Activated T-cell treated with anti-CD3 and anti-CD28 coated beads, Interleukin-2, amount 50 U/mL, for 4 hours (primary cell): Measurements from ENCODE around the gene PRTFDC1. TPM values are rescaled to one million over a fixed set of nuclear protein-coding genes. Genes with fewer than 3 reads are reported as not detected.
A peak's percentile ranks its signal among the peaks of the same experiment; 100 is the strongest.

Experiments
- ATAC-seq, 2 donors: fragments of 200-7000 bp; cut with Tn5 transposase; one replicate each; pipeline ENCODE4 v1.10.0; 2021
- DNase-seq: peaks from one replicate; pipeline ENCODE4 v3.0.0-alpha.2; 2020
- H3K27me3 Mint-ChIP-seq: one replicate; pipeline ENCODE4 v1.8.0; 2021; ENCODE audit warnings: low read depth, mixed read lengths
- H3K36me3 Mint-ChIP-seq: one replicate; pipeline ENCODE4 v1.8.0; 2022; ENCODE audit warnings: mixed read lengths; ENCODE audit not compliant: insufficient read depth
- H3K4me1 Mint-ChIP-seq: one replicate; pipeline ENCODE4 v1.8.0; 2021; ENCODE audit warnings: low read depth, mixed read lengths
- H3K4me3 Mint-ChIP-seq: one replicate; pipeline ENCODE4 v1.8.0; 2021; ENCODE audit warnings: mild to moderate bottlenecking, moderate library complexity, mixed read lengths
- H3K9me3 Mint-ChIP-seq: one replicate; pipeline ENCODE4 v1.8.0; 2021; ENCODE audit warnings: mixed read lengths
- total RNA-seq, 3 donors: library from RNA; stranded (reverse); gene quantifications; one replicate each; pipeline ENCODE4 v1.2.1, GENCODE V29; 2021

PRTFDC1 gene
- total RNA-seq, 3 donors from 2014 or later, result 0.16 to 0.47 (median 0.46) TPM

DNA sequence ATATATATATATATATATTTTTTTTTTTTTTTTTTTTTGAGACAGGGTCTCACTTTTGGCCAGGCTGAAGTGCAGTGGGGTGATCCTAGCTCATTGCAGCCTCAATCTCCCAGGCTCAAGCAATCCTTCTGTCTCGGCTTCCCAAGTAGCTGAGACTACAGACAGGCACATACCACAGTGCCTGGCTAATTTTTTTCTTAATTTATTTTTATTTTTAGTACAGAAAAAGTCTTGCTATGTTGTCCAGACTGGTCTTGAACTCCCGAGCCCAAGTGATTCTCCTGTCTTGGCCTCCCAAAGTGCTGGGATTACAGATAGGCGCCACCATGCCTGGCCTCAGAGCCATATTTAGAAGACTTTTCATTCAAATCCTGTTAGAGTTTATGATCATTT lies 79.6 kb downstream of the PRTFDC1 start:
- Mint-ChIP-seq H3K36me3 (no peaks in the 10 kb centered on the region), H3K4me1 (peaks cover 11% of the 10 kb centered on the region)
- no peak for DNase-seq

DNA sequence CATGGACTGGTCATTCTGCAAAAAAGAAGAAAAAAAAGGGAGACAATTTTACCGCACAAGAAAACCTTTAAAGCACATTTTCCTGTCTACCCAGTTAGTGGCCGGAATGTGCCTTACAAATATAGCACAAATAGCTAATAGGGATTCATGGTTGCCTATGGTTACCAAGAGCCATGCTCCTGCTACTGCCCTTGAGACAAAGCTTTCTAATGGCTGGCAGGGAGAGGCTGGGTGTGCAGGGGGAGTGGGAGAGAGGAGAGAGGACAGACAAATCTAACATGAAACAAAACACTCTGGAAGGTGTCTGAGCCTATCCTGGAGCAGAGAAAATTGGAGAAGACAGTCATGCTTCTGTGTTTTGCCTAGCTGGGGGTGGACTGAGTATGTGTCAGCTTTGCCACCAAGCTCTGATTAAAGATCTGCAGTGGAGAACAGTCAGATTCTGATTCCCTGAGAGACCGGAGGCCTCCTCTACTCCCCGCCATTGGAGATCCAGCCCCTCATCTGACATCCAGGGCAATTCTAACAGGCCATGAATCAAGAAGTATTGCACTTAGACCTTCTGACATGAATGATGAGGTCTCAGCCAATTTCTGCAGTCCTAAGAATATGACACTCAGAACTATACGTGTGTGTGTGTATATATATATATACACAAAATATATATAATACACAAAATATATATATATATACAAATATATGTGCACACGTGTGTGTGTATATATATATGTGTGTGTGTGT lies 80.2 kb downstream of the PRTFDC1 start:
- Mint-ChIP-seq H3K4me1 (peaks cover 14% of the 10 kb centered on the region), H3K27me3 (no peaks in the 10 kb centered on the region), H3K9me3 (peaks cover 9% of the 10 kb centered on the region), H3K36me3 (no peaks in the 10 kb centered on the region), H3K4me3 (no peak overlapping the region)
- DNase-seq (no peak), ATAC-seq (no peak)

More for the DNA sequence above, 79.6 kb downstream of the PRTFDC1 start:
- no peaks in the 10 kb centered on the region for H3K27me3 Mint-ChIP-seq
- ATAC-seq, result no peak
- H3K4me3 Mint-ChIP-seq, result no peak overlapping the region
- H3K9me3 Mint-ChIP-seq, result peaks cover 9% of the 10 kb centered on the region

DNA sequence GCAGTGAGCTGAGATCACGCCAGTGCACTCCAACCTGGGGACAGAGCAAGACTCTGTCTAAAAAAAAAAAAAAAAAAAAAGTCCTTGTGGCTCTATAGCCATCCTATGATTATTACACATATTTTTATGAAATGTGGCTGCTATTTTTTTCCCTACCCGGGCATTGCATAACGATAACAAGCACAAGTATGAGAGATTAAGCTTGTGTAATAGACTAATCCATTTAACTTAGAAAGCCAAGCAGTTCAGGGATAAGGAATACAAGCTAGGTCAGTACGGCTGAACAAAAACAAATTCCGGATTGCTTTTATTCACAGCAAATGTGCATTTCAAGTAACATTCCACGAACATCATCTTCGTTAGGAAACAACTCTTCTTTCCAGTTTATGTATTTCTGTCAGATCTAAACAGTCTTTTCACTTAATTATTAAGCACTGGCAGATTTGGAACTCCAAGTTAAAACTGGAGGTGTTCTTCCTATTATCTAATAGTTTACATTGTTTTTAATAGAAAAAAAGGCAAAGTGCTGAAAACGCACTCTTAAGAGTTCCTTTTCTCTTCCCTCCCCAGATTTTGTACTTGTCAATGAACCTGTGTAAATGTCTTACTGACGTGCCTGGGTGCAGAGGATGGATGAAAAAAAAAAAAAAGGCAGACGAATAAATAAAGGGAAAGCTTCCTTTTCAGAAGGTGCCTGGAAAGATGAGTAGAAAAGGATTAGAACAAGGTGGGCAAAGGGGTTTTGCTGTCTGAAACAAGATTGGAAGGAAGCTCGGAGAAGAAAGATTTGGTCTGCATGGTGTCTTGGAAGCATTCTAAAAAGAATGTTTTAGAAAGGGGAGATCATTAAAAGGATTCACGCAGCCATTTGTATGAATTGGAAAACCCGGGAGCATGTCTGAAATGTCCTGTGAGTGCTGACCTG lies 81.1 kb downstream of the PRTFDC1 start:
- H3K4me3 Mint-ChIP-seq, result no peak overlapping the region
- DNase-seq, result no peak
- H3K4me1 Mint-ChIP-seq, result peaks cover 20% of the 10 kb centered on the region
- no peaks in the 10 kb centered on the region for H3K36me3 Mint-ChIP-seq
- H3K27me3 Mint-ChIP-seq, result peaks cover 3% of the 10 kb centered on the region
- no peak for ATAC-seq
- H3K9me3 Mint-ChIP-seq, result peaks cover 9% of the 10 kb centered on the region

DNA sequence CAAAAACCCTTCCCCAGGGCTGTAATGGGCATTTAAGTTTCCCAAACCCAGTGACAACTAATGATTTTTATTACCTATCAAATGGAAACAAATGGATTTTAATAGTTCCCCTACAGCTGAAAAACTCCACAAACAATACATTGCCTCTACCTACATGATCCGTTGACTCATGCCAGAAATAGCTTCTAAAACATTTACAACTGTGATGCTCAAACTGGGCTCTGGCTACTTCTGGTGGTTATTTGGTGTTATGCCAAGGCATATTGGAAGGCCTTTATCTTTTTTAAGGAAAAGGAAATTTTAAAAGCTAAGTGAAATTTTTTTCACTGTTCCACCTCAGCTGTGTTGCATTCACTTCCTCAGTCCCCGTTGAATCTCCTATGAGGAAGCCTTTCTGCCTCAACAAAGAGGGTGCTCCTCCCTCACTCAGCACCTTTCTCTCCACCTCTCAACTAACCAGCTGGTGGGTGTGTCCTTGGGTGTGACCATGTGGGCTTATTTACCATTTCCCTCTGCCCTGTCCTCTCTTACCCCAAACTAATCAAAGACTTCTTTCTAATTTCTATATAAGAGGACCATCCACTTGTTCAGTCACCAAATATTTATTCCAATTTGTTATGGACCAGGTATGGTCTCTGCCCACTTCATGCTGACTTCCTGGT lies 82.9 kb downstream of the PRTFDC1 start:
- peaks cover 31% of the 10 kb centered on the region for H3K4me1 Mint-ChIP-seq
- no peaks in the 10 kb centered on the region for H3K9me3 Mint-ChIP-seq
- peaks cover 3% of the 10 kb centered on the region for H3K27me3 Mint-ChIP-seq
- H3K36me3 Mint-ChIP-seq, result no peaks in the 10 kb centered on the region
- H3K4me3 Mint-ChIP-seq, result no peak overlapping the region
- ATAC-seq (no peak), DNase-seq (no peak)

DNA sequence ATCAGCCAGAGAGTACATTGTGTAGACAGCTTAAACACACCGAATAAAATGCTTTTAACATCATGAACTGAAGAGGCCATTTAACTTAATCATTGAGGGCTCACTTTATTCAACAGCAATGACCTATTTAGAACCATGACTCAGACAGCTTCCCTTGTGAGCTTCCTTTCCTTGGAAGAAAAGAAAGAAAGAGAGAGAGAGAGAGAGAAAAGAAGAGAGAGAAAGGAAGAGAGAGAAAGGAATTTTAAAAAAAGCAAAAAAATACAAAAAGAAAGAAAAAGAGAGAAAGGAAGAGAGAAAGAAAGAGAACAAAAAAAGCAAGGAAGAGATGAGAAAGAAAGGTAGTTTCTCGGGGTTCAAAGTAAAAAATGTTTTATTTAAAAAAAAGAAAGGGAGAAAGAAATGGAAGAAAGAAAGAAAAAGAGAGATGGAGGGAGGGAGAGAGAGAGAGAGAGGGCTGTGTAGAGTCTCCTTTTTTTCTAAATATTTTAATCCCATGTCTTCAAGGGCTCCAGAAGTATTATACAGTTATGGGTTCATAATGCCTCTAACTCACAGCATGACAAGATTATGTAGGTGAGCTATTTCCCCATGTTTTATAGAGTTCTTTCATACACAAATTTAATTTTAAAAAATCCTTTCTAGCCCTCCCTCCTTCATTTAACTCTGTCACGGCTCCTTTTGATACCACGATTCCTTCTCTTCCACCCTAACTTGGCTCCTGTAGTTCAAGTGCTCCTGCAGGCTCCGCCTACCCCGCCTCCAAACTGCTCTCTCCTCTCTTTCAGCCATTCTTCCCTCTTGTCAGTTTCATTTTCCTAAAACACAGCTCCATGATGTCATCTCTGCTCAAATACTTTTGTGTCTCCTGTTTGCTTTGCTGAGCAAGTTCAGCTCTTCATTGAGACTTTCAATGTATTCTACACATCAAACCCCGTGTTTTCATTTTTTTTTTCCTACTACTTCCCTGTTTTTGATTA lies 85.5 kb downstream of the PRTFDC1 start:
- Mint-ChIP-seq H3K27me3 (peaks cover 3% of the 10 kb centered on the region), H3K4me3 (no peak overlapping the region), H3K36me3 (no peaks in the 10 kb centered on the region), H3K4me1 (peaks cover 35% of the 10 kb centered on the region), H3K9me3 (peaks cover 4% of the 10 kb centered on the region)
- ATAC-seq (no peak), DNase-seq (no peak)

DNA sequence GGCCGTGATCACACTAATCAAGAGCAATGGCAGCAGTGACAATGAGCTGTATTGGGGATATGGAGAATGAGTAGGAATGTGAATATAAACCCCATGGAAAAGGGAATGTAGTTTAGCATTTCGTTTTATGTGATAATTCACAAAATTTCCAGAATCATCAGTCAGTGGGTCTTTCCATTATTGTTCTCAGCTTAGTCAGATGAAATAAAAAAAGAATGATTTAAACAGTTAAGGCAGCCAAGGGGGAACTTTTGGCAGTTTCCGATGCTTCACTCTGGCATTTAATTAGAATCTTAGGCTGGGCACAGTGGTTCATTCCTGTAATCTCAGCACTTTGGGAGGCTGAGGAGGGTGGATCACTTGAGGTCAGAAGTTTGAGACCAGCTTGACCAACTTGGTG lies 86.6 kb downstream of the PRTFDC1 start:
- Mint-ChIP-seq H3K27me3 (peaks cover 3% of the 10 kb centered on the region), H3K4me3 (no peak overlapping the region), H3K36me3 (no peaks in the 10 kb centered on the region), H3K9me3 (peaks cover 4% of the 10 kb centered on the region), H3K4me1 (peaks cover 35% of the 10 kb centered on the region)
- no peak for ATAC-seq
- DNase-seq, result no peak

DNA sequence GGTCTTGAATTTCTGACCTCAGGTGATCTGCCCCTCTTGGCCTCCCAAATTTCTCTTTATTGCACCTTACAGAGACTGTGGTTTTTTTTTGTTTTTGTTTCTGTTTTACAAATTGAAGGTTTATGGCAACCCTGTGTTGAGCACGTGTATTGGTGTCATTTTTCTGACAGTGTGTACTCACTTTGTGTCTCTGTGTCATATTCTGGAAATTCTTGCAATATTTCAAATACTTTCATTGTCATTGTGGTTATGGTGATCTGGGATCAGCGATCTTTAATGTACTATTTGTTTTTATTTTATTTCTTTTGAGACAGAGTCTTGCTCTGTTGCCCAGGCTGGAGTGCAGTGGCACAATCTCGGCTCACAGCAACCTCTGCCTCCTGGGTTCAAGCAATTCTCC lies 89.8 kb downstream of the PRTFDC1 start:
- Mint-ChIP-seq H3K4me3 (no peak overlapping the region), H3K27me3 (peaks cover 3% of the 10 kb centered on the region), H3K36me3 (no peaks in the 10 kb centered on the region), H3K4me1 (peaks cover 29% of the 10 kb centered on the region), H3K9me3 (peaks cover 4% of the 10 kb centered on the region)
- DNase-seq (no peak), ATAC-seq (no peak)

DNA sequence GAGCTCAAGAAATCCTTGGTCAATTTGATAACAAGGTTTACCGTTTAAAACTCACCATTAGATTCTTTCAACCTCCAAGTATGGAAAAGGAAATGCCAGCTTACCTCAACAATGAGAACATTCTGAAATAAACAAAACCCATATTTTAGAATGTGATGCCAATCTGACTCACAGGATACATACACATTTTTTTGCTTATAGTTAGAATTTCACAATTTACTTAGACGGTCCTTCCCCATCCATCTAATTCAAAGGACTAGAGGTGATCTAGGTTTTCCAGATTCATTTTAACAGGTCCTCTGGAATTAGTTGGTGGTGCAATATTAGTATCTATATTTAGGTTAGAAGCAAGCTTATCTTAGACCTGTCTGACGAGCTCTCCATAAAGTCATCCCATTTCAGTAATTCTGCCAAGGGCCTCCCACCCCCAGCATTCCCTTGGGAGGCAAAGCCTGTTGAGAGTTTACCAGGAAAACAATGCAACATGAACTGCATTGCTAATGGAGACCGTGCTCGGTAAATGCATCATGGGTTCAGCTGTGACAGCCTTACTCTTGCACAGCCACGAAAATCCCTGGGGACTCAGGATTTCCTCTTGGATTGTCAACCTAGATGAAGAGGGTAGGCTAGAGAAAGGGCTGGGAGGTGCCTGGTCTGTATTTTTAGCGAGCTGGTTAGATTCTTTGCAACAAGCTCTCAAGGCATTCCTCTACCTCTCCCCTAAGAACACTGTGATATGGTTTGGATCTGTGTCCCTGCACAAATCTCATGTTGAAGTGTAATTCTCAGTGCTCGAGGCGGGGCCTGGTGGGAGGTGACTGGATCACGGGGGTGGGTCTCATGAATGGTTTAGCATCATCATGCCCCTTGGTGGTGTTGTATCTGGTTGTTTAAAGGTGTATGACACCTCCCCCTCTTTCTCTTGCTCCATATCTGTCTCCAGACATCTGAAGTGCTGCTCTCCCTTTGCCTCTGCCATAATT lies 93.8 kb downstream of the PRTFDC1 start:
- no peak for ATAC-seq
- Mint-ChIP-seq H3K4me1 (peaks cover 2% of the 10 kb centered on the region), H3K27me3 (no peaks in the 10 kb centered on the region), H3K36me3 (no peaks in the 10 kb centered on the region), H3K4me3 (no peak overlapping the region), H3K9me3 (peaks cover 4% of the 10 kb centered on the region)
- DNase-seq, result no peak

DNA sequence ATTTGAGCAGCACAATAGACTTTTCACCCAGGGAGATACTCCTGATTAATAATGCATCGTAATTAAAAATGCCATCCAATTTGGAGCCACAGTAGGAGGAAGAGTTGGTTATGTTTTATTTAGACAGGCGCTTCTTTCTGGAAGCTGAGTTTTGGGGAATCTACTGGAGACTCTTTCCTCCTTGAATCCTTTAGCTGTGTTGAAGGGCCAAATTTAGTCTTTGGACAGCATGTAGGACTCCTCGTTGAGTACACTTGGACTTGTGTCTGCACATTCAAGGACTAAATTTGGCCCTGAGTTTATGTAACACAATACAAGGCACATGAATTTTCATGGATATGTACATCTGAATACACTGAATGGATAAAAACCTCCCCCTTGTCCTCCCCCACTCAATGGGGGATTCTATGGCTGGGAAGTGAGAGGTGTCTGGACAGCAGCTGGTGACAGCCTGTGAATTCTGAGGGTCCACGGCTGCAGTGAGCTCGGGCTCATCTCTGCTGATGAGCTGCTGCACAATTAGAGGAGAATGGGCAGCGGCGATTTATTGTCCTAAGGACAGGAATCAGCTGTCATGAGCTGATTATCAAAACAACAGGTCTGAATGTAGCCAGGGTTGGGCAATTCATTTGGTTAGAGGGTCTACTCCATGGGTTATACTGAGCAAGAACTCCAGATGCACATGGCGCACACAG lies 95.2 kb downstream of the PRTFDC1 start:
- ATAC-seq (no peak), DNase-seq (no peak)
- no peaks in the 10 kb centered on the region for H3K9me3 Mint-ChIP-seq
- no peaks in the 10 kb centered on the region for H3K36me3 Mint-ChIP-seq
- no peak overlapping the region for H3K4me3 Mint-ChIP-seq
- no peaks in the 10 kb centered on the region for H3K27me3 Mint-ChIP-seq
- H3K4me1 Mint-ChIP-seq, result no peaks in the 10 kb centered on the region

DNA sequence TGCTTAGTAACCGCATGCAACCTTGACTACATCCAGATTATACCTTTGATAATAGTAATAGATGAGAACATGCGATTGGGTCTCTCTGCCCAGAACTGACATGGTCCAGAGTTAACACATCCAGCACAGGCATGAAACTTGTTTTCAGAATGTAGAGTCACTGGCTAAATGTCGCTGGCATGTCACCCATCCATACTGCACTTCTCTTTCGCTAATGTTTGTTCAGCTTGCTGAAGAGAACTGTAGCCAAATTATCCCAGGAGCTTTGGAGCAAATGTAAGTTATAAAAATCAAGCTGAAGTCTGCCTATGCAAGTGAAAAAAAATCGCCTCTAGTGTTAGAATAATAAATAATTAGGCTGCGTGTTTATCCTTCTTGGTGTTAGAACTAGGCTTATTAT lies 98.2 kb downstream of the PRTFDC1 start:
- no peaks in the 10 kb centered on the region for H3K36me3 Mint-ChIP-seq
- H3K4me3 Mint-ChIP-seq, result no peak overlapping the region
- no peaks in the 10 kb centered on the region for H3K27me3 Mint-ChIP-seq

DNA sequence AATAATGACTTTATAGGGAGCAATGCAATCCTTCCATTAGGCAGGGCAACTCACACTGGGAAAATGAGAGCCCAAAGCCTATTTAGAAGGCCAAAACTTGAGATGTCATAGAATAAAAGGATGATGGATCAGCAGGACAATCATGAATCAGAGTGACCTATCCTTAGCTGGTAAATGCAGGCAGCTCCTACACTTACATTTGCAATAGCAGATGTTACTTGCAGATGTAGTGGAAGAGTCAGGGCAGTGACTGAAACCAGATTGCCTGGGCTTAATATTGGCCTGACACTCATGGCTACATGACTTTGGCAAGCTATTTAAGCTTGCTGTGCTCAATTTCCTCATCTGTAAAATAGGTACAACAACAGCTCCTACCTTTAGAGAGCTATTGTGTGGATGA lies 98.7 kb downstream of the PRTFDC1 start:
- no peaks in the 10 kb centered on the region for H3K36me3 Mint-ChIP-seq
- peaks cover 6% of the 10 kb centered on the region for H3K4me1 Mint-ChIP-seq
- DNase-seq (no peak), ATAC-seq (no peak)
- H3K9me3 Mint-ChIP-seq, result no peaks in the 10 kb centered on the region
- H3K27me3 Mint-ChIP-seq, result no peaks in the 10 kb centered on the region
- no peak overlapping the region for H3K4me3 Mint-ChIP-seq

More for the DNA sequence above, 98.2 kb downstream of the PRTFDC1 start:
- ATAC-seq (no peak), DNase-seq (no peak)
- Mint-ChIP-seq H3K9me3 (no peaks in the 10 kb centered on the region), H3K4me1 (peaks cover 6% of the 10 kb centered on the region)

DNA sequence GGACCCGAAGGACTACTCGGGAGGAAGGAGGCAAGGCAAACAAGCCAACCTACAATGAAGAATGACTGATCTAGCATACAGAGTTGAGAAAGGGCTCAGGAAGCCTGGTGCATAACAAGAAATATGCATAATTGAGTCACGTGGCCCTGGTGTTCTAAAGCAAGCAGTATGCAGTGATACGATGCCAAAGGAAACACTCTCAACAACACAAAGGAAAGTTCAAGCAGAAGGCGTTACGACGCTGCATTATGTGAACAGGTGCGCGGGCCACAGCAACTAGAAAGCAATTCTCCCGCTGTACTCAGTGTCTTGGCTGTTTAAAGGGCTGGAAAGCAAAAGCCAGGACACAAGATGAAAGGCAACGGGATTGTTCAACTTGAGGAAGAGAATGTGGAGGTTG lies 100.8 kb downstream of the PRTFDC1 start:
- H3K36me3 Mint-ChIP-seq, result no peaks in the 10 kb centered on the region
- no peak for DNase-seq
- H3K9me3 Mint-ChIP-seq, result no peaks in the 10 kb centered on the region
- peaks cover 6% of the 10 kb centered on the region for H3K4me1 Mint-ChIP-seq
- peak in 1 of 2 donors; percentile 30 for ATAC-seq
- peak overlapping the region; percentile 9 for H3K4me3 Mint-ChIP-seq
- H3K27me3 Mint-ChIP-seq, result no peaks in the 10 kb centered on the region
